NCI-H1092 treated with DMSO at 0.1 percent for 48 hours (cell line): ENCODE measurements around the gene DENND5B.
"Not testable (repeated sequence)": the region's sequence is repeated elsewhere in the genome, so short reads cannot be mapped to it uniquely, and the experiment has no call there.

Source experiments
- DNase-seq: peaks from one replicate; lab custom pipeline; 2025; lab: John Stamatoyannopoulos, UW

DENND5B gene

DNA sequence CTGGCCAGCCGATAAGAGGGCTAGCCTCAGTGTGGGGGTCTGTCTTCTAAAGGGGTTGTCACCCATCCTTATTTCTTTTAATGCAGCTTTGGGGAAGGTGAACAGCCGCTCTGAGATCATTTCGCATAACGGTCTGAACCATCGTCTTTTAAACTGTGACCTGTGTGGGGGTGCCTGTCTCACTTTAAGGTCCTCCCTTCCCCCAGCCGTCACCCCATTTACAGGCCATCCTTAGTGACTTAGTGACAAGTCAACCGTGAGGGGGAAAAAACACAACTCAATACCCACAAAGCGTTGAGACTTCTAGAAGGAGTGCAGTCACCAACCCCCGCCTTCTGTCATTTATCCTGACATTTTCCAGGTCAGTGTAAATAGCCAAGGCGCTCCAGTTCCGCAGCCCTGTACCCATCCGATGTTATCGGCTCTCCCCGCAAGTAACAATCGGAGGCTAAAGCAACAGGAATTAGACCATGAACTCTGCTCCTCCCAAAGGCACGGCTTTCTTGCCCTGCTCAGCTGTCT lies 505 bp upstream of the DENND5B start:
- DNase-seq, result peak; percentile 54

- peak; percentile 45 for DNase-seq
Observed at GRCh38 chr12:31589904-31590641, 863 bp downstream of the DENND5B start.

DNA sequence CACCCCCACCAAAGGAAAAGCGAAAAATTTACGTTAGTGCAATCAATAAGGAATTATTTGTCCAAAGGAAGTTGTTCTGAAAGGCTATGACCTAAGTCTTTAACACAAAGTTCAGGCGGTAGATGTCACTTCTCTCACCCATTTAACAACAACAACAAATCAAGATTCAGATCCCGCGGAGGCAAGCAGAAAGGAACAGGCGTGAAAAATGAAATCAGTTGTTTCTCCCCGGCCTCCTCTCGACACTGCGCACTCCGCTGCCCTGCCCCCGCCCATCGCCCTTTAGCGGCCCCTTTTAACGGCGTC lies 1.4 kb downstream of the DENND5B start:
- no peak for DNase-seq

DNA sequence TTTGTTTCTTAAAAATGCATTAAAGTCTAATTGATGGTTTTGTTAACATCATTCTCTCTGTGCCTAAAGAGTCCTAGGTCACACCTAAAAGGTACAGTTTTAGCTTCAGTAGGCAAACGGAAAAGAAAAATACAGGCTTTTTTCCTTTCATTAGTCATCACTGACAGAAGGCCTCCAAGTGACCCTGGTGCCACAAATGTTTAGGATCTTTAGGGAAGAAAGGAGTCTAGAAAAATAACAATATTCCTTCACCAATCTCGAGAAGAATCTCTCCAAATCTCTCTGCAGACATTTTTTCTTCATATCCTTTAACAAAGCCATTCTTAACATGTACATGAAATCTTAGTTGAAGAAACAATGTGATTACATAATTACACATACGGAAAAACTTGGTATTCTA lies 2.0 kb downstream of the DENND5B start:
- DNase-seq, result no peak

GRCh38 chr12:31586728-31587127 lies 4.2 kb downstream of the DENND5B start:
- DNase-seq, result no peak

GRCh38 chr12:31585895-31586294 lies 5.0 kb downstream of the DENND5B start:
- DNase-seq, result no peak

DNA sequence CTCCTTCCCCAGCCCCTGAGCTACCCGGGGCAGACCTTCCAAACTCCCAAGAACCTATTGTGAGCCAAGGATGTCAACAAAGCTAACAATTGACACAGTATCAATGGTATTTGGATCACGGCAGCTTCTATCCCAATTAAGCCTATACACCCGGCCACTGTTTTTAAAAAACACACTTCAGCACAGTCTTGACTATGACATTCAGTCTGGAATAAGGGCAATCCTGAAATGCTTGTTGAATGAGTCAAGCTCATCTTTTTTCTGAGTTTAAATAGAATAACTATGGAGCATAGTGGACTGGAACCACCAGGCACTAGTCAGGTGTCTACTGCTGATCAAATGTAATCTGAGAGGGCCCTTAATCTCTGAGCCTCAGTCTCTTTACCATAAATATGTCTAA lies 5.7 kb downstream of the DENND5B start:
- no peak for DNase-seq

GRCh38 chr12:31584782-31585181 lies 6.2 kb downstream of the DENND5B start:
- no peak for DNase-seq

GRCh38 chr12:31583878-31584277 lies 7.1 kb downstream of the DENND5B start:
- no peak for DNase-seq

GRCh38 chr12:31582155-31582554 lies 8.8 kb downstream of the DENND5B start:
- no peak for DNase-seq

DNA sequence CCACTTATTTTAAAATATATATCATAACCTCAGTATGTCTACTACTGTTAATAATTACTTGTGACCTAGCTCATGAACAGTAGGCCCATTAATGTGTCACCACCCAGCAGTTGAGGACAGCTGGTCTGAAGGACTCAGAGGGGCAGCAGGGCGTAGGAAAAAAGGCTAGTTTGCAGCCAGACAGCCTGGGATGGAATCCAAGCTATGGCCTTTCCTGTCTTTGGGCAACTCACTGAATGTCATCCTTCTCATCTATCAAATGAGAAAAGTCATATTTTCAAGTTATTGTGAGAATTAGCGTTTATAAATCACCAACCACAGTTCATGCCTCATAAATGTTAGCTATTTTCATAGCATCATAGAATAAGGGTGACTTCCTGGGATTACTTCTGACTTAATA lies 12.3 kb downstream of the DENND5B start:
- DNase-seq, result no peak

GRCh38 chr12:31574803-31575575 lies 15.9 kb downstream of the DENND5B start:
- no peak for DNase-seq

GRCh38 chr12:31574367-31574766 lies 16.6 kb downstream of the DENND5B start:
- DNase-seq, result not testable (repeated sequence)

DNA sequence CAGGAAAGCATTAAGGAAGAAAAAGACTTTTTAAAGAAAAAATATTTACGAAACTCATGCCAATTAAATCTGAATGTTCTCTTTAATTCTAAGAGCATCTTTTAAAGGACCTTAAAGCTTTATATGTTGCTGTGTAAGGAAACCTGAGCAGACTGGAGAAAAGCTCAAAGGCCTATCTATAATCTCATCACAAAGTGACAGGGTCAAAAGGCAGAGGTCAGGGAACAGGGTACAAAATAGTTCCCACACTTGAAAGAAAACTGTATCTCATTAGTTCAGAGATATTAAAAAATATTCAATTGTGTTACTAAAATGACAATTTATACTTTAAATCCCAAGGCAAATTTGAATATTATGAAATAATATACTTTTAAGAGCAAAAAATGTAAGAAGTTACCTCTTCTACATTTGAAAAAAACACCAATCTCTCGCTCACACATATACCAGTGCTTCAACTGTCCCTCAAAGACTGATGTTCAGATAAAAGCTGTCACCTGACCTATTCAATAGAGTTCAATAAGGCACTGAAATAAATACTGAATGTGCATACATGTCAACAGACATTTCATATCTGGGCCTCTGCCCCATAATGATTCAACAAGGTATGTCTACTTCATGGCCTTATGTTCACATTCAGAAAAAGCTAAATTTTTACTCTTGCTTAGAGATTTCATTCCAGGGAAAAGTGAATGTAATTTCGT lies 17.9 kb downstream of the DENND5B start:
- DNase-seq, result no peak

DNA sequence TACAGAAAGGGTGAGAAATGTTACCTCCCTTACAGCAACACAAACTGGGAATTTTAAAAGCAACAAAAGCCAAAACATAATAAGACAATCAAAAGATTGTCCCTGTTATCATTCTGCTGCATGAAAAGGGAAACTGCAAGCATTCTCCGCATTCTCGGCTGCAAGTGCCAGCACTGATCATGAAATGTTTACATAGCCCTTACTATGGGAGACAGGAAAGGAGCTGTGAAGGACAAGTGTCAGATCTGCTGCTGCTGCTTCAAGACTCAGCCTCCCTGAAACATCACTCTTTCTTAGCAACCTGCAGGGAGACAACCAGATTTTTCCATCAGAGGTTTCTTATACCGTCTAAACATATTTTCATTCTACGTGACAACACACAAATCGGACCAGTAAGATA lies 20.1 kb downstream of the DENND5B start:
- DNase-seq, result no peak

- DNase-seq, result not testable (repeated sequence)
Observed at GRCh38 chr12:31569517-31569916, 21.4 kb downstream of the DENND5B start.

GRCh38 chr12:31568498-31568897 lies 22.4 kb downstream of the DENND5B start:
- no peak for DNase-seq

GRCh38 chr12:31567029-31567428 lies 23.9 kb downstream of the DENND5B start:
- DNase-seq, result no peak

GRCh38 chr12:31566547-31566946 lies 24.4 kb downstream of the DENND5B start:
- no peak for DNase-seq

- no peak for DNase-seq
Observed at GRCh38 chr12:31562594-31563328, 28.2 kb downstream of the DENND5B start.

- no peak for DNase-seq
Observed at GRCh38 chr12:31560516-31560915, 30.4 kb downstream of the DENND5B start.

DNA sequence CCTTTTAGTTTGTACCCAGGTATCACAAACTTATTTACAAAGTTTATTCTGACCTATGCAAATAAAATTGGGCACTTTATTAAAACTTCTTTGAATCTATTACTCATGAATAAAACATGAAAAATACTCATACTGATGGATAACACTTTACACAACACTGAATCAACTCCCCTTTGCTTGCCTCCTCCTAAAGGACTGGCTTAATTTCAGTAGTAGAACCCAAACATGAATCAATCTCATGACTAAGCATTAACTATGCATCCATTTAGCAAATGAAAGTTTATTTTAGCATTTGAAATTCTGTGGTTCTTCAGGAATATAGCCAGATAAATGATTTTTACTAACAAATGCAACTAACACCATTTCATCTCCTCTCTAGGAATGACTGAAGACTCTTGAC lies 32.4 kb downstream of the DENND5B start:
- DNase-seq, result no peak
